Common myeloid progenitor, CD34-positive (primary cell): ENCODE measurements around the gene ZDHHC3.

Experiments
- CTCF ChIA-PET: fragments of 350-600 bp; sonication (Branson Sonifier 250); formaldehyde crosslinking; loops from one replicate; lab custom pipeline; 2021; ENCODE audit warnings: antibody characterized with exemption; lab: Charles Lee
- POLR2A ChIA-PET: fragments of 350-600 bp; sonication (Branson Sonifier 250); formaldehyde crosslinking; loops from one replicate; lab custom pipeline; 2021; ENCODE audit warnings: antibody characterized with exemption; lab: Charles Lee
- DNase-seq, 3 donors: peaks; one replicate each; pipeline versions ENCODE4 v3.0.0 to v3.0.0-alpha.2; 2013
- H3K27ac ChIP-seq, 2 experiments: 1 replicate in 1 of 2; 2 replicates in 1 of 2; pipeline ENCODE4 v1.7.0; 2013; ENCODE audit warnings: inconsistent platforms in 2 of 2, low read length in 2 of 2, mild to moderate bottlenecking in 2 of 2, low read depth in 1 of 2, moderate library complexity in 1 of 2; ENCODE audit not compliant: severe bottlenecking in 2 of 2, insufficient read depth in 1 of 2, poor library complexity in 1 of 2
- H3K27me3 ChIP-seq, 5 experiments: replicated peaks in 2 of 5; 1 replicate in 3 of 5; 2 replicates in 2 of 5; pipeline versions ENCODE4 v1.6.1 to v1.7.0; 2013; ENCODE audit warnings: low read length in 4 of 5, mild to moderate bottlenecking in 2 of 5, moderate library complexity in 2 of 5, inconsistent platforms in 1 of 5; ENCODE audit not compliant: insufficient read depth in 5 of 5, control insufficient read depth in 4 of 5
- H3K36me3 ChIP-seq, 4 experiments: 1 replicate in 2 of 4; 2 replicates in 2 of 4; pipeline versions ENCODE4 v1.6.1 to v1.7.0; 2013; ENCODE audit warnings: low read length in 3 of 4, control low read depth in 1 of 4, mild to moderate bottlenecking in 1 of 4; ENCODE audit not compliant: control insufficient read depth in 4 of 4, insufficient read depth in 4 of 4
- H3K4me1 ChIP-seq, 4 experiments: 1 replicate in 3 of 4; 2 replicates in 1 of 4; pipeline versions ENCODE4 v1.6.1 to v1.7.1; 2013; ENCODE audit warnings: low read length in 3 of 4, mild to moderate bottlenecking in 3 of 4, control low read depth in 1 of 4, inconsistent platforms in 1 of 4, moderate library complexity in 1 of 4; ENCODE audit not compliant: control insufficient read depth in 4 of 4, insufficient read depth in 4 of 4; ENCODE audit errors: control extremely low read depth in 1 of 4
- H3K4me3 ChIP-seq, 7 experiments: 1 replicate in 4 of 7; 2 replicates in 3 of 7; pipeline versions ENCODE4 v1.5.1 to v1.7.0; 2013; ENCODE audit warnings: mild to moderate bottlenecking in 7 of 7, low read length in 6 of 7, moderate library complexity in 6 of 7, inconsistent platforms in 2 of 7, low read depth in 2 of 7, control low read depth in 1 of 7; ENCODE audit not compliant: insufficient read depth in 4 of 7, control insufficient read depth in 1 of 7; ENCODE audit errors: extremely low read depth in 1 of 7
- H3K9me3 ChIP-seq, 5 experiments: 1 replicate in 4 of 5; 2 replicates in 1 of 5; pipeline versions ENCODE4 v1.6.1 to v1.7.1; 2013; ENCODE audit warnings: low read length in 4 of 5, mild to moderate bottlenecking in 2 of 5, inconsistent platforms in 1 of 5, low read depth in 1 of 5, moderate library complexity in 1 of 5; ENCODE audit not compliant: control insufficient read depth in 4 of 5, insufficient read depth in 2 of 5; ENCODE audit errors: control extremely low read depth in 1 of 5
- WGBS: methylation state at CpG from one replicate; pipeline ENCODE4 v1.1.5; 2013; ENCODE audit not compliant: insufficient coverage; 5-methylcytosine and 5-hydroxymethylcytosine counted together

The ZDHHC3 gene

GRCh38 chr3:45016916-45017315 is 40.9 kb upstream of the ZDHHC3 start:
- H3K9me3 ChIP-seq = no peaks in the 10 kb centered on the region
- H3K27ac ChIP-seq = no peak overlapping the region
- no peak for DNase-seq
- 40% methylated on average over 1 of the region's 2 CpGs for WGBS
- peaks cover 0 to 32% (median 2%) of the 10 kb centered on the region in 4 experiments for H3K36me3 ChIP-seq
- POLR2A ChIA-PET = interaction anchor here (0.7 kb wide), 1 partner anchor 20 kb away, joined by 3 read pairs; no protein-coding TSS in a partner anchor
- no peak overlapping the region for H3K4me3 ChIP-seq
- CTCF ChIA-PET = interaction anchor here (0.7 to 2.6 kb wide), 8 partner anchors 10 to 640 kb away, joined by 3 to 12 read pairs (median 5); no protein-coding TSS in a partner anchor
- no peaks in the 10 kb centered on the region for H3K27me3 ChIP-seq
- H3K4me1 ChIP-seq = peaks cover 5 to 84% (median 45%) of the 10 kb centered on the region in 4 experiments

- DNase-seq = no peak
- peaks cover 4 to 67% (median 11%) of the 10 kb centered on the region in 4 experiments for H3K36me3 ChIP-seq
- H3K4me3 ChIP-seq = peak overlapping the region in 3 of 7 experiments; percentile 1 to 39 (median 35)
- ChIA-PET POLR2A (interaction anchor here (0.7 to 1.0 kb wide), 2 partner anchors 10 to 37 kb away, joined by 3 to 5 read pairs; no protein-coding TSS in a partner anchor), CTCF (interaction anchor here (1.0 to 3.4 kb wide), 8 partner anchors 9 to 648 kb away, joined by 3 to 23 read pairs (median 4); partner anchors contain the start of genes EXOSC7 and ZDHHC3)
- no peaks in the 10 kb centered on the region for H3K27me3 ChIP-seq
- H3K27ac ChIP-seq = peak overlapping the region; percentile 41 to 74
- no CpG with 5 or more reads among the region's 4 CpGs for WGBS
- no peaks in the 10 kb centered on the region for H3K9me3 ChIP-seq
- peaks cover 7 to 64% (median 40%) of the 10 kb centered on the region in 4 experiments for H3K4me1 ChIP-seq
Observed at GRCh38 chr3:45012577-45012976, 36.6 kb upstream of the ZDHHC3 start.

- POLR2A ChIA-PET = interaction anchor here (0.7 to 1.0 kb wide), 3 partner anchors 9 to 36 kb away, joined by 3 to 5 read pairs (median 3); no protein-coding TSS in a partner anchor
- peaks cover 4 to 58% (median 35%) of the 10 kb centered on the region in 4 experiments for H3K4me1 ChIP-seq
- DNase-seq = peak; percentile 82 to 97 (median 92)
- H3K36me3 ChIP-seq = peaks cover 6 to 74% (median 17%) of the 10 kb centered on the region in 4 experiments
- peak overlapping the region; percentile 52 to 74 for H3K27ac ChIP-seq
- 13% methylated on average over 3 of the region's 7 CpGs for WGBS
- H3K9me3 ChIP-seq = no peaks in the 10 kb centered on the region
- H3K27me3 ChIP-seq = no peaks in the 10 kb centered on the region
- CTCF ChIA-PET = interaction anchor here (1.0 to 3.4 kb wide), 10 partner anchors 9 to 649 kb away, joined by 3 to 23 read pairs (median 4); partner anchors contain the start of genes EXOSC7 and ZDHHC3
- H3K4me3 ChIP-seq = peak overlapping the region in 3 of 7 experiments; percentile 1 to 39 (median 35)
Observed at GRCh38 chr3:45011756-45012508, 36.0 kb upstream of the ZDHHC3 start.

DNA sequence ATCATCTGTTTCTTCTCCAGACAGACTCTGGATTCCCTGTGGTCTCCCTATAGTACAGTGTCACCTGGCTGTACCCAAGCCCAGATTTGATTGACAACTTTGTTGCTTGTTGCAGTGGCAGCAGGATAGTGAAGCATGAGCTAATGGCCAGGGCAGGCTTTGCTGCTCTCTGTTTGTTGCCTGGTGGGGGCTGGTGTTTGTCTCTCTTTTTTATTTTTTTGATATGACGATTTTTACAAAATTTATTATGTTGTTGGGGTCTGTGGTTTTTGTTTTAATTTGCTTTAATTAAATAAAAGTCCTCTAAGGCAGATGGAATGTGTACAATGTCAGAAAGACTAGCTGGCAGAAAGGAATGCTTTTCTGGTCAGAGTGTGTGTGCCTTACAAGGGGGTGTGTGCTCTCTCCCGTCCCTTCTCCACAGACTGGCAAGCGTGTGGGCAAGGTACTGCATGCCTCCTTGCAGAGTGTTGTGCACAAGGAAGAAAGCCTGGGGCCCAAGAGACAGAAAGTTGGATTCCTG is 34.9 kb upstream of the ZDHHC3 start:
- ChIA-PET POLR2A (no interaction called here), CTCF (interaction anchor here (0.7 to 3.4 kb wide), 8 partner anchors 19 to 28 kb away, joined by 3 to 23 read pairs (median 4); no protein-coding TSS in a partner anchor)
- 76% methylated on average over 2 of the region's 3 CpGs for WGBS
- H3K36me3 ChIP-seq = peaks cover 6 to 75% (median 18%) of the 10 kb centered on the region in 4 experiments
- peak overlapping the region; percentile 52 to 71 for H3K27ac ChIP-seq
- DNase-seq = peak in 1 of 3 donors; percentile 50
- H3K9me3 ChIP-seq = no peaks in the 10 kb centered on the region
- H3K27me3 ChIP-seq = no peaks in the 10 kb centered on the region
- H3K4me3 ChIP-seq = peak overlapping the region in 1 of 7 experiments; percentile 17
- peaks cover 4 to 47% (median 28%) of the 10 kb centered on the region in 4 experiments for H3K4me1 ChIP-seq

DNA sequence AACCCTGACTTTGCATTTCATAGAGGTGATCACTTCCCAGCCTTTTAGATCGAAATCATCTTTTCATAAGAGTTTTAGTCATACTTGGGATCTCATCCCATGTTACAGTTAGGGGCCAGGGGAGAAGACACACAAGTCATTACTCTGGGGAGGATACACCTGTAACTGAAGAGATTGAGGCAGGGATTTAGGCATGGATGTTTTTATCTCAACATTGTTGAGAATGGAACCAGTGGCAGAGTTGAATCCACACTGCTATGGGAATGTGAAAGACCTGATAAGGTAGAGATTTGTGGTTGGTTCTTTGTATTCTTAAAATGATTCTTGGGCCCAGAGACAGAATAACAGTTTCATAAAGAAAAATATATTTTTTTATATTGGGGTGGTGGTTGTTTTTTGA is 33.9 kb upstream of the ZDHHC3 start:
- H3K4me3 ChIP-seq = no peak overlapping the region
- H3K9me3 ChIP-seq = peaks cover 0 to 4% (median 3%) of the 10 kb centered on the region in 5 experiments
- peaks cover 9 to 76% (median 23%) of the 10 kb centered on the region in 4 experiments for H3K36me3 ChIP-seq
- WGBS = 100% methylated on average over 1 of the region's 1 CpG
- POLR2A ChIA-PET = no interaction called here
- H3K4me1 ChIP-seq = peaks cover 4 to 47% (median 28%) of the 10 kb centered on the region in 4 experiments
- H3K27ac ChIP-seq = no peak overlapping the region
- CTCF ChIA-PET = no interaction called here
- no peak for DNase-seq
- no peaks in the 10 kb centered on the region for H3K27me3 ChIP-seq

DNA sequence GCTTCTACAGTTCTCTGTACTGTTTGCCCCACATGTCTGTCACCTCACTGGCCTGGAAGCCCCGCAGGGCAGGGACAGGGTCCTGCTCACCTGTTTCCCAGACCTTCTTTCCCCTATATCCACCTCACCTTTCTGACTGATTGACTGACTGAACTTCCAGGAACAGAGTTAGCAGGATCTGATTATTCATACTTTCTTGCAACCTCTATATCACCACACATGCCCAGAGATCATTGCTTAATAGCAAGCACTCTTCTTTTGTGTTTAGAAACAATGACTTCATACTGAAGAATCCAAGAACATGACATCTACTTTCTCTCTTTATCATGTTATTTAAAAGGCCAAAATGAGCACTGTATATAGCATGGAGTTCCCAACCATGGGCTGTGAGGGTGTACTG is 32.1 kb upstream of the ZDHHC3 start:
- CTCF ChIA-PET = interaction anchor here (0.9 to 1.2 kb wide), 2 partner anchors 20 to 24 kb away, joined by 3 read pairs; no protein-coding TSS in a partner anchor
- DNase-seq = no peak
- Histone ChIP-seq H3K4me1 (peaks cover 4 to 39% (median 27%) of the 10 kb centered on the region in 4 experiments), H3K27me3 (no peaks in the 10 kb centered on the region), H3K4me3 (no peak overlapping the region), H3K36me3 (peaks cover 19 to 76% (median 31%) of the 10 kb centered on the region in 4 experiments), H3K9me3 (peaks cover 0 to 5% (median 3%) of the 10 kb centered on the region in 5 experiments), H3K27ac (no peak overlapping the region)
- POLR2A ChIA-PET = no interaction called here
- 100% methylated on average over 1 of the region's 1 CpG for WGBS
